ENCODE data around the gene EPRS1.
"Not testable (repeated sequence)": the region's sequence is repeated elsewhere in the genome, so short reads cannot be mapped to it uniquely, and the experiment has no call there.

Gene EPRS1

DNA sequence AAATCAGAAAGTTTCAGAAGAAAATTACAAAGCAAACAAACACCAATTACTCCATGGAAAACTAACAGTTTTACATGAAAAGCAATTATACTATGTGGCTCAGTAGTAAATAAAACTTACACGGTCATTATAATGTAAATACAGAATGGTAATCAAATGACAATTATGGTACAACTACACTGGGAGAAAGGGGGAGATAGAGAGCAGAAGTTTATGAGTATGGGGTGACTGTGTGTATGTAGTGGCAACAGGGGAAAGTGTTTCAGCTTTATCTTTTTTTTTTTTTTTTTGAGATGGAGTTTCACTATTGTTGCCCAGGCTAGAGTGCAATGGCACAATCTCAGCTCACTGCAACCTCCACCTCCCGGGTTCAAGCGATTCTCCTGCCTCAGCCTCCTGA, 8.5 kb downstream of the EPRS1 start:
- not testable (repeated sequence) for DNase-seq

GRCh38 chr1:220032911-220033310, 13.4 kb downstream of the EPRS1 start:
- no peak for DNase-seq

GRCh38 chr1:220031287-220031686, 15.0 kb downstream of the EPRS1 start:
- no peak for DNase-seq

DNA sequence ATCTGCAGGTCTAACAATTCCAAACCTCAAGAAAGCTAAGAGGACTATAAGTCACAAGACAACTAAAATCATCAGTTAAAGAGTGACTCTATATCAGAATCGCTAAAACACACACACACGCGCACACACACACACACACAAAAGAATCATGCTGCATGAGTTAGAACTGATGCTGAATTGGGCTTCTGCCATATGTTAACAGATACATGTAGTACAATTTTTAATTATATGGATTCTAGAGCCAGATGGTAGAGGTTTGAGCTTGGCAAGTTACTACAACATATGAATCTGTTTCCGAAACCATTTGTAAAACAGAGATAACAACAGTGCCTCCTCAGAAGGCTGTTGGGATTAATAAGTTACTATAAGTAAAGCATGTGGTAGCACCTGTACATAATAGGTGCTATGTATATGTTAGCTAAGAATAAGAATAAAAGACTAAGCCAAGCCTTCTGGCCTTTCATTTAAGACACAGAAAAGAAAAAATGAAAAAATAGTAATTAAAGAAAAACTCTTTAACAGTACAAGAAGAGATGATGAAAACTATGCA, 17.9 kb downstream of the EPRS1 start:
- DNase-seq = no peak

DNA sequence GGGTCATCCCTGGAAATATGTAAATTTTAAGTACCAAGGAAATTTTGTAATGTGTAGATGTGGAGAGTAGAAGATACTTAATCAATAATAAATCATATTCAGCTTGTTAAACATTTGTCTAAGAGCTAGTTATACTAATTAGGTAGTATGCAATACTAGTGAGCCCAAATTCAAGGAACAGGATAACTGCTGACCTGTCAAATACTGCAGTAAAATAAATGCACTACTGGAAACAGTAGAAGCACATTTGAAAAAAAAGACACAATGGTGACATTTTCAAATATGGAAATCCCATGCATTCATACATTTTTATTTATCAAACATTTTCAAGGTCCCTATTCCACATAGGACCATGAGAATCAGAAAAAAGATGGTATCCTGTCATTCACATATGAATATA, 27.2 kb downstream of the EPRS1 start:
- no peak for DNase-seq

DNA sequence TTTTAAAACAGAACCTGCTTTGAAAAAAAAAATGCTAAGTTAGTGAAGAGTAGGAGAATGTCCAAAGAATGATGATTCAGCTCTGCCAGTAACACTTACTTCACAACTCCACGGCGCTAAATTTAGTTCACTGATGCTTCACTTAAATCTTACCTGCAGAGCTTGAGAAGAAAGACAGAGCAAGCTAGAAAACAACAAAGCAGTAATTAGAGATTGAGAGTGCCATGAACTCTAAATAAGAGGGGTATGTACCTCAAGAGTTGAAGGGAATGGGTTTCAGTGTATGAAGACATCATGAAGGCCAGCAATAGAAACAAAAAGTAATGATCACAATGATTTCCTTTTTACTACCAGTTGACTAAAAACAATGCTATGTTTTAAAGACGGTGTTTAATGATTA, 32.8 kb downstream of the EPRS1 start:
- DNase-seq = no peak

GRCh38 chr1:220012259-220012658, 34.0 kb downstream of the EPRS1 start:
- no peak for DNase-seq

DNA sequence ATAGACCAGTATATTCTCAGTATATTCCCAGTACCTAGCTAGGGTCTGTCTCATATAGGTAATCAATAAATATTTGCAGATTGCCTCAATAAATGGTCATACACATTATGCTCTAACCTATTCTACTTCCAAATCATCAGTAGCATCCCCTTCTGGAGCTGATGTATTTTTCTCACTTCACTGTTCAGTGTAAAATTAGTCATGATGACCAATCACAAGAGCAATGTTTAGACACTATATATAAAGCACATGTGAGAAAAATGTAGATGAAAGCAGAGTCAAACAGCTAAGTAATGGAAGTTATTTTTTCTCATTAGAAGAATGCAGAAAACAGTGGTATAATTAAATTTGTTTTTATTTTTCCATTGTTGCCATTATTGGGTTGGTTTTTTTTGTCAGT, 34.7 kb downstream of the EPRS1 start:
- DNase-seq = no peak

GRCh38 chr1:220007438-220007837, 38.9 kb downstream of the EPRS1 start:
- DNase-seq = no peak

DNA sequence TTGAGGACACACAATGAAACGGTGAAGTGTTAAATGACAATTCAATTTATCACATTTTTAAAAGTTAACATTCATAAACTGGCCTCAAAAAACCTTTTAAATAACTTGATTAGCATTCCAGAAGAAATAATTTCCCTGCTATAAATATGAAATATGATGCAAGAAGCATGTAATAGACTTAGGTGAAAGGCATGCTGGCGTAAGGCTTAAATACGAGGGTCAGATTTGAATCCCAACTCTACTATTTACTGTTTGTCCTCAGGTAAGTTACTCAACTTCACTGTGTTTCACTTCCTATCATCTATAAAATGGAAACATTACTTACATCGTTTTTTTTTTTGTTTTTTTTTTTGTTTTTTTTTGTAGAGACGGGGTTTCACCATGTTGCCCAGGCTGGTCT, 40.8 kb downstream of the EPRS1 start:
- DNase-seq = no peak

GRCh38 chr1:220003610-220004299, 42.5 kb downstream of the EPRS1 start:
- DNase-seq = no peak

GRCh38 chr1:220003015-220003414, 43.3 kb downstream of the EPRS1 start:
- no peak for DNase-seq

DNA sequence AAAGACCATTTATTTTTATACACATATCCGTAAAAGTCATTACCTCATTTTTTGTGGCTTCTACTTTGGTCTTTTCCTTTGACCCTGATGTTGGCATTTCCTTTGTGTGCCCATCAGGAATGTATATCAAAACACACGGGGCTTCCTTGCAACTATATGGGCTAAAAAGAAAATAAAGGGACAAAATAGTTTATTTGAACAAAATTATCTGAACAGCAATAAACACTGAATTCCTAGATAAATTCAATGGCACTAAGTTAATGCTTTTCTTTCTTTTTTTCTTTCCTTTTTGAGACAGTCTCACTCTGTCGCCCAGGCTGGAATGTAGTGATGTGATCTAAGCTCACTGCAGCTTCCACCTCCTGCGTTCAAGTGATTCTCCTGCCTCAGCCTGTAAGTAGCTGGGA, 45.2 kb downstream of the EPRS1 start:
- DNase-seq = no peak

GRCh38 chr1:219999821-220000220, 46.5 kb downstream of the EPRS1 start:
- DNase-seq = no peak

Measured in NCI-H226 (cell line).